GM12878 (cell line): ENCODE data around the gene NR2F6. TPM values are rescaled to one million over a fixed set of nuclear protein-coding genes. Genes with fewer than 3 reads are reported as not detected.

Source experiments
- ATF7 ChIP-seq: fragments of 450-650 bp; IDR thresholded peaks from 2 replicates; pipeline ENCODE4 v1.6.1; 2016; ENCODE audit warnings: low read depth, mild to moderate bottlenecking
- CHD4 ChIP-seq: fragments of 200-600 bp; sonication (generic); IDR thresholded peaks from 2 replicates; pipeline ENCODE4 v1.6.1; 2016; ENCODE audit warnings: mild to moderate bottlenecking
- NFXL1 ChIP-seq: fragments of 450-650 bp; IDR thresholded peaks from 2 replicates; pipeline ENCODE4 v1.6.1; 2017; ENCODE audit warnings: antibody characterized with exemption, mild to moderate bottlenecking, borderline replicate concordance
- NFYA ChIP-seq: IDR thresholded peaks from 2 replicates; pipeline ENCODE4 v1.6.1; 2011; ENCODE audit warnings: low read depth, mild to moderate bottlenecking, low read length, improper control_type of control experiment, borderline replicate concordance
- SMC3 ChIP-seq: IDR thresholded peaks from 2 replicates; pipeline ENCODE4 v1.6.1; 2011; ENCODE audit warnings: low read length, improper control_type of control experiment, borderline replicate concordance
- ZNF207 ChIP-seq: fragments of 450-650 bp; IDR thresholded peaks from 2 replicates; pipeline ENCODE4 v1.6.1; 2014; ENCODE audit warnings: antibody characterized with exemption, mild to moderate bottlenecking, borderline replicate concordance
- ZNF384 ChIP-seq: IDR thresholded peaks from 2 replicates; pipeline ENCODE4 v1.6.1; 2012; ENCODE audit warnings: low read depth, mild to moderate bottlenecking, low read length, improper control_type of control experiment, borderline replicate concordance
- polyA plus RNA-seq, 11 experiments: library from polyadenylated mRNA; depleted of rRNA in 4 of 11; unstranded in 6 of 11; stranded (reverse) in 5 of 11; fragments of >200 nt; fragmentation: Nextera tagmentation in 4 of 11; fragmentation: Illumina TruSeq in 1 of 11; extraction: Ambion mirVana in 4 of 11; extraction: Trizol in 1 of 11; gene quantifications; 1 replicate in 1 of 11; 2 replicates in 10 of 11; pipeline versions ENCODE4 v1.2.1 to v1.2.3, GENCODE V29; 2011 to 2016; ENCODE audit warnings: inconsistent platforms in 2 of 11, missing spikeins in 2 of 11, low read depth in 1 of 11
- total RNA-seq, 4 experiments: library from RNA; depleted of rRNA in 3 of 4; stranded (reverse); fragments of >200 nt in 3 of 4; fragmentation: Illumina TruSeq in 1 of 4; extraction: Trizol in 1 of 4; gene quantifications; 2 replicates each; pipeline versions ENCODE4 v1.2.1 to v1.2.3, GENCODE V29; 2013 to 2021
- TF ChIP-seq, protein P1 (sequence below): fragments of 450-650 bp; formaldehyde crosslinking; IDR thresholded peaks from 2 replicates; pipeline ENCODE4 v1.5.0; 2022; ENCODE audit warnings: mild to moderate bottlenecking, missing genetic modification characterization
- TF ChIP-seq, protein P2 (sequence below): fragments of 150-350 bp; IDR thresholded peaks from 2 replicates; pipeline ENCODE4 v1.6.1; 2016; ENCODE audit warnings: low read depth, low read length
- TF ChIP-seq, protein P3 (sequence below): fragments of 450-650 bp; IDR thresholded peaks from 2 replicates; pipeline ENCODE4 v1.6.1; 2017; ENCODE audit warnings: low read depth, mild to moderate bottlenecking, moderate library complexity
- TF ChIP-seq, protein P4 (sequence below): IDR thresholded peaks from 2 replicates; pipeline ENCODE4 v1.6.1; 2011; ENCODE audit warnings: mild to moderate bottlenecking, low read depth, low read length, moderate library complexity; ENCODE audit not compliant: insufficient replicate concordance
- TF ChIP-seq, protein P5 (sequence below): IDR thresholded peaks from 2 replicates; pipeline ENCODE4 v1.6.1; 2012; ENCODE audit warnings: mild to moderate bottlenecking, low read depth, low read length

The NR2F6 gene
- total and polyA plus RNA-seq, 10 of the 15 experiments (the other 5 are each of a cell fraction or from before 2014, with no cell fraction given) = 0.18 to 15.5 (median 6.1) TPM

DNA sequence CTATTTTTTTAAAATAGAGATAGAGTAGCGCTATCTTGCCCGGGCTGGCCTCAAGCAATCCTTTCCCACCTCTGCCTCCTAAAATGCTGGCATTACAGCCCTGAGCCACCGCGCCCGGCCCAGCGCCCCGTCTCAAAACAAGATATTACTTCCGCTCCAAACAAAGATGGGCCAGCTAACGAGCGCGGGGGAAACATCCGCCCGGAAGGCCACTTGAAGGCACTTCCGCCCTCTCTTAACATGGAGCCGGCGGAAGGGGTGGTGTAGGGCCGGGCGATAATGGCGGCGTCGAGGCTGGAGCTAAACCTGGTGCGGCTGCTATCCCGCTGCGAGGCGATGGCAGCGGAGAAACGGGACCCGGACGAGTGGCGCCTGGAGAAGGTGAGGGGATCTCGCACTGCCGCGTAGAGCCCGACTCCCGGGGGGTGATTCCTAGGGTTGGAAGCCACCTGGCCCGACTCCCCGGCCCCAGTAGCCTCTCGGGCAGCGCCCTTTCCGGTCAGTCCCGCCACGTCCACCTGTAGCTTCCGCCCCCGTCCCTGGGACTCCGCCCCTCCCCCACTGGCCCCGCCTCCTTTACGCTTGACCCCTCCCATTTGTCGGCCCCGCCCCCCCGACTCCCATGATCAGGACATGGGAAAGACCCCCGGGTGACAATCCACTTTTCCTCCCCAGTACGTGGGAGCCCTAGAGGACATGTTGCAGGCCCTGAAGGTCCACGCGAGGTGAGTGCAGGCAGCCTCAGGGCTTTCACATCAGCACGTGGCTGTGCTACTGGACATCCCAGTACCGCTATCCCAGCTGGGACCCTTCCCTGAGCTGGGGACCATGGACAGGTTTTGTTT is 30.4 kb downstream of the NR2F6 start, which contains the start of gene USE1 (continued):
- no peak for TF ChIP-seq NFYA
- TF ChIP-seq, protein P1, sequence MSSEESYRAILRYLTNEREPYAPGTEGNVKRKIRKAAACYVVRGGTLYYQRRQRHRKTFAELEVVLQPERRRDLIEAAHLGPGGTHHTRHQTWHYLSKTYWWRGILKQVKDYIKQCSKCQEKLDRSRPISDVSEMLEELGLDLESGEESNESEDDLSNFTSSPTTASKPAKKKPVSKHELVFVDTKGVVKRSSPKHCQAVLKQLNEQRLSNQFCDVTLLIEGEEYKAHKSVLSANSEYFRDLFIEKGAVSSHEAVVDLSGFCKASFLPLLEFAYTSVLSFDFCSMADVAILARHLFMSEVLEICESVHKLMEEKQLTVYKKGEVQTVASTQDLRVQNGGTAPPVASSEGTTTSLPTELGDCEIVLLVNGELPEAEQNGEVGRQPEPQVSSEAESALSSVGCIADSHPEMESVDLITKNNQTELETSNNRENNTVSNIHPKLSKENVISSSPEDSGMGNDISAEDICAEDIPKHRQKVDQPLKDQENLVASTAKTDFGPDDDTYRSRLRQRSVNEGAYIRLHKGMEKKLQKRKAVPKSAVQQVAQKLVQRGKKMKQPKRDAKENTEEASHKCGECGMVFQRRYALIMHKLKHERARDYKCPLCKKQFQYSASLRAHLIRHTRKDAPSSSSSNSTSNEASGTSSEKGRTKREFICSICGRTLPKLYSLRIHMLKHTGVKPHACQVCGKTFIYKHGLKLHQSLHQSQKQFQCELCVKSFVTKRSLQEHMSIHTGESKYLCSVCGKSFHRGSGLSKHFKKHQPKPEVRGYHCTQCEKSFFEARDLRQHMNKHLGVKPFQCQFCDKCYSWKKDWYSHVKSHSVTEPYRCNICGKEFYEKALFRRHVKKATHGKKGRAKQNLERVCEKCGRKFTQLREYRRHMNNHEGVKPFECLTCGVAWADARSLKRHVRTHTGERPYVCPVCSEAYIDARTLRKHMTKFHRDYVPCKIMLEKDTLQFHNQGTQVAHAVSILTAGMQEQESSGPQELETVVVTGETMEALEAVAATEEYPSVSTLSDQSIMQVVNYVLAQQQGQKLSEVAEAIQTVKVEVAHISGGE = peak; percentile 73
- TF ChIP-seq, protein P2, sequence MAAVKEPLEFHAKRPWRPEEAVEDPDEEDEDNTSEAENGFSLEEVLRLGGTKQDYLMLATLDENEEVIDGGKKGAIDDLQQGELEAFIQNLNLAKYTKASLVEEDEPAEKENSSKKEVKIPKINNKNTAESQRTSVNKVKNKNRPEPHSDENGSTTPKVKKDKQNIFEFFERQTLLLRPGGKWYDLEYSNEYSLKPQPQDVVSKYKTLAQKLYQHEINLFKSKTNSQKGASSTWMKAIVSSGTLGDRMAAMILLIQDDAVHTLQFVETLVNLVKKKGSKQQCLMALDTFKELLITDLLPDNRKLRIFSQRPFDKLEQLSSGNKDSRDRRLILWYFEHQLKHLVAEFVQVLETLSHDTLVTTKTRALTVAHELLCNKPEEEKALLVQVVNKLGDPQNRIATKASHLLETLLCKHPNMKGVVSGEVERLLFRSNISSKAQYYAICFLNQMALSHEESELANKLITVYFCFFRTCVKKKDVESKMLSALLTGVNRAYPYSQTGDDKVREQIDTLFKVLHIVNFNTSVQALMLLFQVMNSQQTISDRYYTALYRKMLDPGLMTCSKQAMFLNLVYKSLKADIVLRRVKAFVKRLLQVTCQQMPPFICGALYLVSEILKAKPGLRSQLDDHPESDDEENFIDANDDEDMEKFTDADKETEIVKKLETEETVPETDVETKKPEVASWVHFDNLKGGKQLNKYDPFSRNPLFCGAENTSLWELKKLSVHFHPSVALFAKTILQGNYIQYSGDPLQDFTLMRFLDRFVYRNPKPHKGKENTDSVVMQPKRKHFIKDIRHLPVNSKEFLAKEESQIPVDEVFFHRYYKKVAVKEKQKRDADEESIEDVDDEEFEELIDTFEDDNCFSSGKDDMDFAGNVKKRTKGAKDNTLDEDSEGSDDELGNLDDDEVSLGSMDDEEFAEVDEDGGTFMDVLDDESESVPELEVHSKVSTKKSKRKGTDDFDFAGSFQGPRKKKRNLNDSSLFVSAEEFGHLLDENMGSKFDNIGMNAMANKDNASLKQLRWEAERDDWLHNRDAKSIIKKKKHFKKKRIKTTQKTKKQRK = no peak; the same call in 1 of the 2 replicates
- TF ChIP-seq, protein P3, sequence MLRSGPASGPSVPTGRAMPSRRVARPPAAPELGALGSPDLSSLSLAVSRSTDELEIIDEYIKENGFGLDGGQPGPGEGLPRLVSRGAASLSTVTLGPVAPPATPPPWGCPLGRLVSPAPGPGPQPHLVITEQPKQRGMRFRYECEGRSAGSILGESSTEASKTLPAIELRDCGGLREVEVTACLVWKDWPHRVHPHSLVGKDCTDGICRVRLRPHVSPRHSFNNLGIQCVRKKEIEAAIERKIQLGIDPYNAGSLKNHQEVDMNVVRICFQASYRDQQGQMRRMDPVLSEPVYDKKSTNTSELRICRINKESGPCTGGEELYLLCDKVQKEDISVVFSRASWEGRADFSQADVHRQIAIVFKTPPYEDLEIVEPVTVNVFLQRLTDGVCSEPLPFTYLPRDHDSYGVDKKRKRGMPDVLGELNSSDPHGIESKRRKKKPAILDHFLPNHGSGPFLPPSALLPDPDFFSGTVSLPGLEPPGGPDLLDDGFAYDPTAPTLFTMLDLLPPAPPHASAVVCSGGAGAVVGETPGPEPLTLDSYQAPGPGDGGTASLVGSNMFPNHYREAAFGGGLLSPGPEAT = peak; percentile 87
- no peak for TF ChIP-seq SMC3
- TF ChIP-seq, protein P4, sequence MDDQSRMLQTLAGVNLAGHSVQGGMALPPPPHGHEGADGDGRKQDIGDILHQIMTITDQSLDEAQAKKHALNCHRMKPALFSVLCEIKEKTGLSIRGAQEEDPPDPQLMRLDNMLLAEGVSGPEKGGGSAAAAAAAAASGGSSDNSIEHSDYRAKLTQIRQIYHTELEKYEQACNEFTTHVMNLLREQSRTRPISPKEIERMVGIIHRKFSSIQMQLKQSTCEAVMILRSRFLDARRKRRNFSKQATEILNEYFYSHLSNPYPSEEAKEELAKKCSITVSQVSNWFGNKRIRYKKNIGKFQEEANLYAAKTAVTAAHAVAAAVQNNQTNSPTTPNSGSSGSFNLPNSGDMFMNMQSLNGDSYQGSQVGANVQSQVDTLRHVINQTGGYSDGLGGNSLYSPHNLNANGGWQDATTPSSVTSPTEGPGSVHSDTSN = no peak
- no peak for TF ChIP-seq NFXL1
- peak; percentile 87 for TF ChIP-seq ZNF207
- TF ChIP-seq, protein P5, sequence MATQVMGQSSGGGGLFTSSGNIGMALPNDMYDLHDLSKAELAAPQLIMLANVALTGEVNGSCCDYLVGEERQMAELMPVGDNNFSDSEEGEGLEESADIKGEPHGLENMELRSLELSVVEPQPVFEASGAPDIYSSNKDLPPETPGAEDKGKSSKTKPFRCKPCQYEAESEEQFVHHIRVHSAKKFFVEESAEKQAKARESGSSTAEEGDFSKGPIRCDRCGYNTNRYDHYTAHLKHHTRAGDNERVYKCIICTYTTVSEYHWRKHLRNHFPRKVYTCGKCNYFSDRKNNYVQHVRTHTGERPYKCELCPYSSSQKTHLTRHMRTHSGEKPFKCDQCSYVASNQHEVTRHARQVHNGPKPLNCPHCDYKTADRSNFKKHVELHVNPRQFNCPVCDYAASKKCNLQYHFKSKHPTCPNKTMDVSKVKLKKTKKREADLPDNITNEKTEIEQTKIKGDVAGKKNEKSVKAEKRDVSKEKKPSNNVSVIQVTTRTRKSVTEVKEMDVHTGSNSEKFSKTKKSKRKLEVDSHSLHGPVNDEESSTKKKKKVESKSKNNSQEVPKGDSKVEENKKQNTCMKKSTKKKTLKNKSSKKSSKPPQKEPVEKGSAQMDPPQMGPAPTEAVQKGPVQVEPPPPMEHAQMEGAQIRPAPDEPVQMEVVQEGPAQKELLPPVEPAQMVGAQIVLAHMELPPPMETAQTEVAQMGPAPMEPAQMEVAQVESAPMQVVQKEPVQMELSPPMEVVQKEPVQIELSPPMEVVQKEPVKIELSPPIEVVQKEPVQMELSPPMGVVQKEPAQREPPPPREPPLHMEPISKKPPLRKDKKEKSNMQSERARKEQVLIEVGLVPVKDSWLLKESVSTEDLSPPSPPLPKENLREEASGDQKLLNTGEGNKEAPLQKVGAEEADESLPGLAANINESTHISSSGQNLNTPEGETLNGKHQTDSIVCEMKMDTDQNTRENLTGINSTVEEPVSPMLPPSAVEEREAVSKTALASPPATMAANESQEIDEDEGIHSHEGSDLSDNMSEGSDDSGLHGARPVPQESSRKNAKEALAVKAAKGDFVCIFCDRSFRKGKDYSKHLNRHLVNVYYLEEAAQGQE = no peak
- no peak for TF ChIP-seq ATF7
- TF ChIP-seq CHD4 = no peak
- TF ChIP-seq ZNF384 = no peak
